Neutrophil (primary cell): ENCODE measurements around the gene SORBS1.

Experiments
- H3K27ac ChIP-seq: fragments of 200-600 bp; sonication (generic); 2 replicates; pipeline ENCODE4 v1.5.1; 2016; ENCODE audit warnings: mild to moderate bottlenecking, moderate library complexity
- H3K27me3 ChIP-seq: fragments of 200-600 bp; sonication (generic); 2 replicates; pipeline ENCODE4 v1.6.0; 2016; ENCODE audit warnings: mild to moderate bottlenecking
- H3K36me3 ChIP-seq: fragments of 200-600 bp; sonication (generic); 2 replicates; pipeline ENCODE4 v1.5.1; 2017
- H3K4me1 ChIP-seq, 2 experiments: fragments of 200-600 bp in 1 of 2; sonication (generic) in 1 of 2; 1 replicate in 1 of 2; 2 replicates in 1 of 2; pipeline versions ENCODE4 v1.5.1 to v1.6.1; 2013 to 2016; ENCODE audit warnings: low read depth in 1 of 2, low read length in 1 of 2, mild to moderate bottlenecking in 1 of 2, moderate library complexity in 1 of 2; ENCODE audit not compliant: control insufficient read depth in 1 of 2, insufficient read depth in 1 of 2
- H3K4me3 ChIP-seq, 2 experiments: fragments of 200-600 bp in 1 of 2; sonication (generic) in 1 of 2; 1 replicate in 1 of 2; 2 replicates in 1 of 2; pipeline ENCODE4 v1.5.1; 2013 to 2016; ENCODE audit warnings: low read depth in 1 of 2, low read length in 1 of 2, mild to moderate bottlenecking in 1 of 2, moderate library complexity in 1 of 2
- H3K9me3 ChIP-seq: fragments of 200-600 bp; sonication (generic); 2 replicates; pipeline ENCODE4 v1.5.1; 2016
- CTCF ChIP-seq: fragments of 200-600 bp; sonication (generic); IDR thresholded peaks from 2 replicates; pipeline ENCODE4 v1.5.1; 2016; ENCODE audit warnings: antibody characterized with exemption

SORBS1 gene

GRCh38 chr10:95454940-95455339 is 106.2 kb downstream of the SORBS1 start:
- Histone ChIP-seq H3K4me1 (no peaks in the 10 kb centered on the region), H3K36me3 (no peaks in the 10 kb centered on the region), H3K9me3 (no peaks in the 10 kb centered on the region), H3K4me3 (no peak overlapping the region), H3K27me3 (no peaks in the 10 kb centered on the region), H3K27ac (no peak overlapping the region)
- no peak for TF ChIP-seq CTCF

GRCh38 chr10:95454356-95454755 is 106.8 kb downstream of the SORBS1 start:
- Histone ChIP-seq H3K9me3 (no peaks in the 10 kb centered on the region), H3K27me3 (no peaks in the 10 kb centered on the region), H3K4me1 (no peaks in the 10 kb centered on the region), H3K4me3 (no peak overlapping the region), H3K27ac (no peak overlapping the region), H3K36me3 (no peaks in the 10 kb centered on the region)
- no peak for TF ChIP-seq CTCF

- H3K27me3 ChIP-seq = no peaks in the 10 kb centered on the region
- no peak overlapping the region for H3K27ac ChIP-seq
- no peaks in the 10 kb centered on the region for H3K4me1 ChIP-seq
- no peak overlapping the region for H3K4me3 ChIP-seq
- H3K9me3 ChIP-seq = no peaks in the 10 kb centered on the region
- no peaks in the 10 kb centered on the region for H3K36me3 ChIP-seq
- no peak for TF ChIP-seq CTCF
Observed at GRCh38 chr10:95451568-95452524, 109.3 kb downstream of the SORBS1 start.

GRCh38 chr10:95451150-95451549 is 110.0 kb downstream of the SORBS1 start:
- H3K27me3 ChIP-seq = no peaks in the 10 kb centered on the region
- no peak for TF ChIP-seq CTCF
- H3K36me3 ChIP-seq = no peaks in the 10 kb centered on the region
- no peaks in the 10 kb centered on the region for H3K4me1 ChIP-seq
- no peaks in the 10 kb centered on the region for H3K9me3 ChIP-seq
- no peak overlapping the region for H3K4me3 ChIP-seq
- no peak overlapping the region for H3K27ac ChIP-seq

GRCh38 chr10:95450188-95450587 is 111.0 kb downstream of the SORBS1 start:
- Histone ChIP-seq H3K27ac (no peak overlapping the region), H3K4me3 (no peak overlapping the region), H3K27me3 (no peaks in the 10 kb centered on the region), H3K36me3 (no peaks in the 10 kb centered on the region), H3K9me3 (no peaks in the 10 kb centered on the region), H3K4me1 (no peaks in the 10 kb centered on the region)
- TF ChIP-seq CTCF = no peak
